Hepatocyte (in vitro differentiated cells): Measurements from ENCODE around the gene C1orf21. TPM values are rescaled to one million over a fixed set of nuclear protein-coding genes. Genes with fewer than 3 reads are reported as not detected.

Source experiments
- DNase-seq: peaks from one replicate; pipeline ENCODE4 v3.0.0-alpha.2; 2016; ENCODE audit warnings: low spot score
- H2AFZ ChIP-seq: fragments of 200-600 bp; sonication (generic); 2 replicates; pipeline ENCODE4 v1.6.0; 2016; ENCODE audit warnings: antibody characterized with exemption, mild to moderate bottlenecking
- H3K27ac ChIP-seq: fragments of 200-600 bp; sonication (generic); 2 replicates; pipeline ENCODE4 v1.5.1; 2016; ENCODE audit warnings: mild to moderate bottlenecking
- H3K27me3 ChIP-seq: fragments of 200-600 bp; sonication (generic); 2 replicates; pipeline ENCODE4 v1.6.1; 2016
- H3K36me3 ChIP-seq: fragments of 200-600 bp; sonication (generic); replicated peaks from 2 replicates; pipeline ENCODE4 v1.5.1; 2016; ENCODE audit warnings: low read depth; ENCODE audit not compliant: insufficient read depth
- H3K4me1 ChIP-seq: fragments of 200-600 bp; sonication (generic); 2 replicates; pipeline ENCODE4 v1.5.1; 2016; ENCODE audit warnings: mild to moderate bottlenecking, moderate library complexity; ENCODE audit not compliant: insufficient read depth
- H3K4me2 ChIP-seq: fragments of 200-600 bp; sonication (generic); 2 replicates; pipeline ENCODE4 v1.6.0; 2016
- H3K4me3 ChIP-seq: fragments of 200-600 bp; sonication (generic); 2 replicates; pipeline ENCODE4 v1.5.1; 2016; ENCODE audit warnings: mild to moderate bottlenecking
- H3K79me2 ChIP-seq: fragments of 200-600 bp; sonication (generic); 2 replicates; pipeline ENCODE4 v1.6.0; 2017; ENCODE audit warnings: mild to moderate bottlenecking
- H3K9me2 ChIP-seq: fragments of 200-600 bp; sonication (generic); replicated peaks from 2 replicates; pipeline ENCODE4 v1.6.0; 2017; ENCODE audit warnings: mild to moderate bottlenecking; ENCODE audit not compliant: insufficient read depth
- H3K9me3 ChIP-seq: fragments of 200-600 bp; sonication (generic); 2 replicates; pipeline ENCODE4 v1.5.1; 2016; ENCODE audit warnings: low read depth, mild to moderate bottlenecking
- H4K20me1 ChIP-seq: fragments of 200-600 bp; sonication (generic); 2 replicates; pipeline ENCODE4 v1.6.0; 2016; ENCODE audit warnings: mild to moderate bottlenecking; ENCODE audit not compliant: insufficient read depth, poor library complexity, severe bottlenecking
- EZH2 ChIP-seq: fragments of 200-600 bp; sonication (generic); IDR thresholded peaks from 2 replicates; pipeline ENCODE4 v1.6.1; 2016; ENCODE audit warnings: antibody characterized with exemption, mild to moderate bottlenecking, borderline replicate concordance
- EZH2phosphoT487 ChIP-seq: fragments of 200-600 bp; sonication (generic); IDR thresholded peaks from one replicate; pipeline ENCODE4 v1.6.1; 2018; ENCODE audit warnings: antibody characterized with exemption, mild to moderate bottlenecking, low read depth, moderate library complexity; ENCODE audit not compliant: unreplicated experiment, severe bottlenecking
- WGBS: methylation state at CpG from one replicate; pipeline ENCODE4 v1.1.6; 2016; ENCODE audit warnings: low lambda C conversion rate; ENCODE audit errors: missing lambda C conversion rate; 5-methylcytosine and 5-hydroxymethylcytosine counted together
- polyA plus RNA-seq: library from polyadenylated mRNA; unstranded; fragments of >200 nt; fragmentation: Nextera tagmentation; extraction: Ambion mirVana; gene quantifications from 2 replicates; pipeline ENCODE4 v1.2.1, GENCODE V29; 2016
- total RNA-seq: library from RNA; depleted of rRNA; stranded (reverse); fragments of >200 nt; gene quantifications from 2 replicates; pipeline ENCODE4 v1.2.3, GENCODE V29; 2014
- TF ChIP-seq, protein P1 (sequence below): fragments of 200-600 bp; sonication (generic); IDR thresholded peaks from 2 replicates; pipeline ENCODE4 v1.5.1; 2016; ENCODE audit warnings: antibody characterized with exemption, mild to moderate bottlenecking; ENCODE audit not compliant: poor library complexity

The C1orf21 gene
- total and polyA plus RNA-seq, 2 experiments from 2014 or later, result 26.9 to 37.9 TPM

GRCh38 chr1:184664042-184664660 is 277.3 kb downstream of the C1orf21 start:
- Histone ChIP-seq H3K27me3 (peaks cover 13% of the 10 kb centered on the region), H3K79me2 (no peaks in the 10 kb centered on the region), H3K27ac (no peak overlapping the region), H3K4me2 (peak overlapping the region; percentile 83), H3K9me3 (no peaks in the 10 kb centered on the region), H3K9me2 (no peaks in the 10 kb centered on the region), H4K20me1 (no peaks in the 10 kb centered on the region), H3K4me3 (no peak overlapping the region), H3K36me3 (no peaks in the 10 kb centered on the region), H2AFZ (peak overlapping the region; percentile 59), H3K4me1 (no peaks in the 10 kb centered on the region)
- WGBS, result 41% methylated on average over 36 of the region's 40 CpGs
- peak; percentile 86 for DNase-seq
- TF ChIP-seq, protein P1, sequence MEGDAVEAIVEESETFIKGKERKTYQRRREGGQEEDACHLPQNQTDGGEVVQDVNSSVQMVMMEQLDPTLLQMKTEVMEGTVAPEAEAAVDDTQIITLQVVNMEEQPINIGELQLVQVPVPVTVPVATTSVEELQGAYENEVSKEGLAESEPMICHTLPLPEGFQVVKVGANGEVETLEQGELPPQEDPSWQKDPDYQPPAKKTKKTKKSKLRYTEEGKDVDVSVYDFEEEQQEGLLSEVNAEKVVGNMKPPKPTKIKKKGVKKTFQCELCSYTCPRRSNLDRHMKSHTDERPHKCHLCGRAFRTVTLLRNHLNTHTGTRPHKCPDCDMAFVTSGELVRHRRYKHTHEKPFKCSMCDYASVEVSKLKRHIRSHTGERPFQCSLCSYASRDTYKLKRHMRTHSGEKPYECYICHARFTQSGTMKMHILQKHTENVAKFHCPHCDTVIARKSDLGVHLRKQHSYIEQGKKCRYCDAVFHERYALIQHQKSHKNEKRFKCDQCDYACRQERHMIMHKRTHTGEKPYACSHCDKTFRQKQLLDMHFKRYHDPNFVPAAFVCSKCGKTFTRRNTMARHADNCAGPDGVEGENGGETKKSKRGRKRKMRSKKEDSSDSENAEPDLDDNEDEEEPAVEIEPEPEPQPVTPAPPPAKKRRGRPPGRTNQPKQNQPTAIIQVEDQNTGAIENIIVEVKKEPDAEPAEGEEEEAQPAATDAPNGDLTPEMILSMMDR, result peak; percentile 91
- no peak for TF ChIP-seq EZH2phosphoT487

DNA sequence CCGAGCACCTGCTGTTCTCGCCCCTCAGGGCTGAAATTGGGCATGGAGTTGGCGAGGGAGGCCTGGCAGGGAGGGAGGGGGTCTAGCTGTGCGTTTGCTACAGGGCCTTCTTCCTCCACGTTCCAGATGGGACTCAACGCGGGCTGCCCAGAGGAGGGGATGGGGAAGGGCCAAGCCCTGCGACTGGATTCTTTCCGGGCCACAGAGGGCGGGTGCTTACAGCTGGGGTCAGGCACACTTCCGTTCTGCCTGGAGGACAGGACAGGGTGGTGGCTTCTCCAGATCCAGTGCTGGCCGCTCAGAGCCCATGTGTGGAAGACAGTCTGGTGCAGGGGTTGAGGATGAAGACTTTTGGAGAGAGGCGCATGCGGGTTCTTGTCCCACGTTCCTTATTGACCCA is 277.8 kb downstream of the C1orf21 start:
- WGBS, result 87% methylated on average over 15 of the region's 15 CpGs
- H4K20me1 ChIP-seq, result no peaks in the 10 kb centered on the region
- H3K4me3 ChIP-seq, result no peak overlapping the region
- TF ChIP-seq EZH2phosphoT487 (no peak), EZH2 (no peak)
- TF ChIP-seq, protein P1, result no peak
- H3K79me2 ChIP-seq, result no peaks in the 10 kb centered on the region
- H3K9me2 ChIP-seq, result no peaks in the 10 kb centered on the region
- no peak overlapping the region for H3K27ac ChIP-seq
- H2AFZ ChIP-seq, result no peak overlapping the region
- H3K9me3 ChIP-seq, result no peaks in the 10 kb centered on the region
- H3K4me2 ChIP-seq, result no peak overlapping the region
- DNase-seq, result no peak
- peaks cover 13% of the 10 kb centered on the region for H3K27me3 ChIP-seq
- no peaks in the 10 kb centered on the region for H3K4me1 ChIP-seq
- no peaks in the 10 kb centered on the region for H3K36me3 ChIP-seq

DNA sequence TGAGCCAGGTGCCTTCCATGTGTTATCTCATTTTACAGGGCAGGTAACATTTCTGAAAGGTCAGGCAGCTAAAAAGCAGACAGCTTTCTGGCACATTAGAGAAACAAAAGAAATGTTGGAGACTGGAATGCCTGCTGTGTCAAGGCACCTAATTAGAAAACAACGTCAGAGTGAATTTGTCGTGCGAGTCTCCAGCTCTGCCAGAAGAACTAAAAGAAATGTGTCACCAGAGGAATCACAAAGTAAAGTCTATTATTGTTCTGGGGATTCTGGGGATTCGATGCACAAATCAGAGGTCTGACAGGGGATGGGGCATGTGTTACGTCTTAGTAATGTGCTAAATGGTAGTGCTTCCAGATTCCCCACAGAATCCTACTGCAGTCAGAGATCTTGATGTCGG is 278.5 kb downstream of the C1orf21 start:
- Histone ChIP-seq H3K27me3 (peaks cover 13% of the 10 kb centered on the region), H3K9me3 (no peaks in the 10 kb centered on the region), H4K20me1 (no peaks in the 10 kb centered on the region), H3K36me3 (no peaks in the 10 kb centered on the region), H3K4me3 (no peak overlapping the region), H3K4me1 (no peaks in the 10 kb centered on the region), H3K4me2 (no peak overlapping the region), H3K9me2 (no peaks in the 10 kb centered on the region), H3K79me2 (no peaks in the 10 kb centered on the region), H2AFZ (no peak overlapping the region), H3K27ac (no peak overlapping the region)
- 48% methylated on average over 6 of the region's 6 CpGs for WGBS
- TF ChIP-seq, protein P1, result no peak
- no peak for TF ChIP-seq EZH2
- TF ChIP-seq EZH2phosphoT487, result no peak
- no peak for DNase-seq

- 44% methylated on average over 1 of the region's 1 CpG for WGBS
- Histone ChIP-seq H3K9me3 (no peaks in the 10 kb centered on the region), H3K4me3 (no peak overlapping the region), H3K36me3 (no peaks in the 10 kb centered on the region), H3K27ac (no peak overlapping the region), H3K4me2 (no peak overlapping the region), H4K20me1 (no peaks in the 10 kb centered on the region), H3K79me2 (no peaks in the 10 kb centered on the region), H3K4me1 (no peaks in the 10 kb centered on the region), H2AFZ (no peak overlapping the region), H3K9me2 (no peaks in the 10 kb centered on the region), H3K27me3 (peaks cover 13% of the 10 kb centered on the region)
- TF ChIP-seq, protein P1, result no peak
- TF ChIP-seq EZH2phosphoT487, result no peak
- no peak for TF ChIP-seq EZH2
- DNase-seq, result no peak
These were observed 282.6 kb downstream of the C1orf21 start for GRCh38 chr1:184669391-184669790.
